ENCODE results near the gene DDX31. TPM values are rescaled to one million over a fixed set of nuclear protein-coding genes. Genes with fewer than 3 reads are reported as not detected.

DDX31 gene
- total RNA-seq, 4 donors from 2014 or later = 6.1 to 30.1 (median 9.8) TPM

- Histone ChIP-seq H3K27me3 (peaks cover 18% of the 10 kb centered on the region), H3K36me3 (no peaks in the 10 kb centered on the region), H3K9me3 (no peaks in the 10 kb centered on the region), H3K4me1 (peaks cover 0 to 17% (median 6%) of the 10 kb centered on the region in 4 donors), H3K4me3 (no peak overlapping the region), H3K27ac (no peak overlapping the region)
- WGBS, 2 donors (ENCODE audit: low coverage in 1 of 2) = 69% methylated on average over 6 to 21 of the region's 21 CpGs
- no peak for DNase-seq
- no peak for TF ChIP-seq POLR2AphosphoS5 (IDR thresholded peaks at IDR 0.05)
- no peak for TF ChIP-seq CTCF (IDR thresholded peaks at IDR 0.05)
- TF ChIP-seq POLR2A (IDR thresholded peaks at IDR 0.05) = no peak
- no peak for TF ChIP-seq EP300 (IDR thresholded peaks at IDR 0.05; ENCODE audit: low read depth)
- in situ Hi-C loops (cut with MboI; ENCODE audit: low pct_ligation_motif_present in 1 of 4, low pct_unique_long_range_greater_than_20kb in 1 of 4, low sequenced_read_pairs in 3 of 4) = no loop called here
- intact Hi-C loops (cut with DNase I; ENCODE audit: low total_unique reads) = no loop called here
These were observed 125.8 kb downstream of the DDX31 start for GRCh38 chr9:132543960-132544359.

GRCh38 chr9:132543251-132543650, 126.5 kb downstream of the DDX31 start:
- Histone ChIP-seq H3K4me1 (peaks cover 0 to 24% (median 8%) of the 10 kb centered on the region in 4 donors), H3K9me3 (no peaks in the 10 kb centered on the region), H3K27me3 (peaks cover 18% of the 10 kb centered on the region), H3K4me3 (no peak overlapping the region), H3K27ac (no peak overlapping the region), H3K36me3 (no peaks in the 10 kb centered on the region)
- in situ Hi-C loops (cut with MboI; ENCODE audit: low pct_ligation_motif_present in 1 of 4, low pct_unique_long_range_greater_than_20kb in 1 of 4, low sequenced_read_pairs in 3 of 4) (no loop called here), intact Hi-C loops (cut with DNase I; ENCODE audit: low total_unique reads) (no loop called here)
- TF ChIP-seq EP300 (IDR thresholded peaks at IDR 0.05; ENCODE audit: low read depth) (no peak), POLR2AphosphoS5 (IDR thresholded peaks at IDR 0.05) (no peak), CTCF (IDR thresholded peaks at IDR 0.05) (no peak), POLR2A (IDR thresholded peaks at IDR 0.05) (no peak)
- 73 to 80% methylated on average over 3 of the region's 4 CpGs for WGBS, 2 donors (ENCODE audit: low coverage in 1 of 2)
- DNase-seq = no peak

Other genes starting within 250 kb of the DDX31 start
- not detected for gene BARHL1, start 87.4 kb downstream of the DDX31 start, total RNA-seq
- 10 to 100 TPM in 1 of 4 donors, 1 to 10 TPM in 3; 4.0 to 12.3 (median 8.8) TPM for gene GTF3C4, start 481 bp upstream of the DDX31 start, total RNA-seq
- gene AK8, start 208.3 kb upstream of the DDX31 start, total RNA-seq = 1 to 10 TPM in 1 of 4 donors, under 1 TPM in 1, not detected in 2; 0.27 to 1.3 TPM
- 1 to 10 TPM in 3 of 4 donors, under 1 TPM in 1; 1.00 to 9.0 (median 1.7) TPM for gene SPACA9, start 208.9 kb upstream of the DDX31 start, total RNA-seq